ENCODE data around the gene PXDN.
"Not testable (repeated sequence)": the region's sequence is repeated elsewhere in the genome, so short reads cannot be mapped to it uniquely, and the experiment has no call there.

Gene PXDN

DNA sequence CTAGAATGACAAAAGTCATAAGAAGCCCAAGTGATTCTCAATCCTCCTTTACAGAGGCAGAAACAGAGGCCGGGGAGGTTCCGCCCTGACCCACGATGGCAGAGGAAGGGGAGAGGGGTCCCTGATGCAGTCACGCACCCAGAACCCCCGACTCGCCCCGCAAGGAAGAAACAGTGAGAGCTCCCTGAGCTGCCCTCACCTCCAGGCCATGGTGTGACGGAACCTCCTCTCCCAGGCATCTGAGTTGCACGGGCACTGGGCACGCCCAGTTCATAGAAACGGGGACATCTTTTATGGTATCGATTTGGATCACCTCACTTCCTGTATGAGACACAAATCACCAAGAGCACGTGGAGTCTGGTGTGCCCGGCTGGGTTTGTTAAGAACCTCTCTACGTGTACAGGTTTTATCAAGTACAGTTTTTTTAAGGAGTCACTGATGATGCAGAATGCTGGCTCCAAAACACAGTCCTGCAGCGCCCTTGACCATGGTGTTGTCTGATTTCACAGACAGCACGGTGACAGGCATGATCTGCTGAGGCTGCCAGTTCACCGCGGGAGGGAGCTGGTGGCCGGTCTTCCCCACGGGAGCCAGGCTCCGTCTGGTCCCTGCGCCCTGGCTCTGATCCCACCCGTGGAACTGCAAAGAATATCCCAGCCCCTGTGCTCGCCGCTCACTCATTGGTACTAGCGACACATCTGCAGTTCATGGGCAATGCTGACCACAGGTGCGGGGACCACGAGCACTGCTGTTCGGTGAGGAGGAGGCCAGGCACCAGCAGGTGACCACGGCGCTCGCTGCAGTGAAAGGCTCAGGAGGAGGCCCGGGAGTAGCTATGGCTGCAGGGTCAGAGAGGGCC lies 35.6 kb downstream of the PXDN start:
- no peak for DNase-seq

DNA sequence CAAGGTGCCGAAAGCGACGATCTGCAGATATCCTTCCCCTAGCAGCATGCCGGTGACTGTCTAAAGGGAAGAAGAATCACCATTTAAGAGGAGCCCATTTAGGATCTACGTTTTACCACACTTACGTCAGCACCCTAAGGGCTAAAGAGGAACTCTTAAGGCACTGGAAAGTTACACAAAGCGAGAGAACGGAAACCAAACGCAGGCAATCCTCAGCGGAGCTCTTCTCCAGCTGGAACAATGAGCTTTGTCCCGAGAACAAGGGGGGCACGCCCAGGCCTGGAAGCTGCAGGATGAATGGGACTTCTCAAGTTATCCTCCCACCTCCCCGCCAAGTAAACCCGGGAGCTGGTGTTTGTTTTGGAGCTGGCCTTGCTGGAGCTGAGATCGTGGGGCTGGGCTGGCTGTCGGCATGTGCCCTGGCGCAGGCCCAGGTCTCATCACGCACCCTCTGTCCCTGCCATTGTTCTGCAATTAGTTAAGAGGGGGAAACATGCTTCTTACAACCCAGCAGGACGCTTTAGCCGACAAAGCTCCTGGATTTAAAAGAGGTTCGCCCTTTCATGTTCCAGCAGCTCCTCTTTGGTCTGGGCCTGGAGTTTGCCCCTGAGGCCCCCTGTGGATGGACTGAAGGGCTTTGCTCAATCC lies 36.4 kb downstream of the PXDN start:
- peak in 5 of 58 donors; percentile 5 to 28 (median 22) for DNase-seq

DNA sequence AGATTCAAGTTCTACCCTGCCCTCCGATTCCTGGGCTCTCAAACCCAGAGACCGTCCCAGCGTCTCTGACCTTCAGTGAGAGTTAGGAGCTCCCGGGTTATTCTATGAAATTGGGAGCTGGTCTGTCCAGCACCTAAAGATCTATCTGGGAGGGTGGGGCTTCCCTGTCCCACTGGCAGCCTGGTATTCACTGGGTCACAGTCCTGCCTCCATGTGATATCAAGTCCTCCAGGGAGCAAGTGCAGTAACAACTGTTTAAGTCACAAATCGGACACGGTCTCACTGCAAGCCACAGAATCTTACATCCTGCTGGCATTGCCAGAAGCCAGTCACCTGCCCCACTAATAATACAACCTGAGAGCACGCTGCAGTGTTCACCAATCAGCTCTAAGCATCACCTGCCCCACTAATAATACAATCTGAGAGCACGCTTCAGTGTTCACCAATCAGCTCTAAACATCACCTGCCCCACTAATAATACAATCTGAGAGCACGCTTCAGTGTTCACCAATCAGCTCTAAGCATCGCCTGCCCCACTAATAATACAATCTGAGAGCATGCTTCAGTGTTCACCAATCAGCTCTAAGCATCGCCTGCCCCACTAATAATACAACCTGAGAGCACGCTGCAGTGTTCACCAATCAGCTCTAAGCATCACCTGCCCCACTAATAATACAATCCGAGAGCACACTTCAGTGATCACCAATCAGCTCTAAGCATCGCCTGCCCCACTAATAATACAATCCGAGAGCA lies 38.0 kb downstream of the PXDN start:
- not testable (repeated sequence) for DNase-seq

DNA sequence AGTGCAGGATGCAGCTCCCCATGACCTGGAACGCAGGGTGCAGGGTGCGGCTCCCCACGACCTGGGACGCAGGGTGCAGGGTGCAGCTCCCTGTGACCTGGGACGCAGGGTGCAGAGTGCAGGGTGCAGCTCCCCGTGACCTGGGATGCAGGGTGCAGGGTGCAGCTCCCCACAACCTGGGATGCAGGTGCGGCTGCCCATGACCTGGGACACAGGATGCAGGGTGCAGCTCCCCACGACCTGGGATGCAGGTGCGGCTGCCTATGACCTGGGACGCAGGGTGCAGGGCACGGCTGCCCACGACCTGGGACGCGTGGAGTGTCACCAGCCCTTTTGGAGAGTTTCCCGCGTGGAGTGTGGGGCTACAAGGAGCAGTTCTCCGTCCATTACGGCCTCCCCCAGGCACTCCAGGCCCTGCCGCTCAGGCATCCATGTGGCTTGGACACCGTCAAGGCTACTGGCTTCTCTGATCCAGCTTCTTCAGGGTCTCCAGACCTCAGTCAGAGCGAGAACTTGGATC lies 38.7 kb downstream of the PXDN start:
- no peak for DNase-seq

DNA sequence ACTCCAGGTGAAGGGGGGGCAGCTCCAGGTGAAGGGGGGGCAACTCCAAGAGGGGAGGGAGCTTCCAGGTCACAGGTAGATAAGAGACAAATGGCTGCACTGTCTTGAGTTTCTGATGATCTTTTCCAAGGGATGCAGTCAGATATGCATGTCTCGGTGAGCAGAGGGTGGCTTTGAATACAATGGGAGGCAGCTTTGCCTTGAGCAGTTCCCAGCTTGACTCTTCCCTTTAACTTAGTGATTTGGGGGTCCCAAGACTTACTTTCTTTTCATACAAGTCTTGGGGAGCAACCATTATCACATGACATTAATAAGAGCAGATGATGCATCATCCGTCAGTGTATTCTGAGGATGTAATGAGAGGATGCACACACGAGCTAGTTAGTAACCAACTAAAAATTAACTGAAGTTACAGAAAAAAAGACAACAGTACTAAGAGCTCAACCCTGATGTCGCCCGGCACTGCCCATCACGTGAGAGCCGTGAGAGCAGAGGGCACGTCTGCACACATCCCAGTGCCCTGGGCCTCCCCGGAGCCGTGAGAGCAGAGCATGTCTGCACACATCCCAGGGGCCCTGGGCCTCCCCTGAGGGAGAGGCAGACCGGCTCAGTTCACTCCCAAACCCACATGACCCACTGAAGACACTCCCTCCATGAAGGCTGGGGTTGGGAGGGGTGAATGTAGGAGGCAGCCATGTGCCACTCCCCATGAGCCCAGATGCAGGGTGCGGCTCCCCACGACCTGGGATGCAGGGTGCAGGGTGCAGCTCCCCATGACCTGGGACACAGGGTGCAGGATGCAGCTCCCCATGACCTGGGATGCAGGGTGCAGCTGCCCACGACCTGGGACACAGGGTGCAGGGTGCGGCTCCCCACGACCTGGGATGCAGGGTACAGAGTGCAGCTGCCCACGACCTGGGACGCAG lies 39.4 kb downstream of the PXDN start:
- DNase-seq: no peak

DNA sequence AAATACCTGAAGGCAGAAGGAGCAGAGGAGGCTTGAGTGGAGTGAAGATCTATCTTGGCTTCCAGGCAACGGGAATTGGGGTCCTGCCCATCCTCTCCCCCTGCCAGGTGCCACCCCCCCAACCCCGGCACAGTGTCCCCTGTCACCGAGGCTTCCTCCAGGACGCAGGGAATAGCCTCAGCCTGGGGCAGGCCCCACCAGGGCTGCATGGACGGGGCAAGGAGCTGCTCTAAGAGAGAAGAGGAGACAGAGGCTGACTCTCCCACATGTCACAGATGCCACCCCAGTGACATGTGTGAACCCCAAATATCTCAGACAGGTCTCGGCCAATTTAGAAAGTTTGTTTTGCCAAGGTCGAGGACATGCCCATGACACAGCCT lies 42.1 kb downstream of the PXDN start:
- DNase-seq: no peak

DNA sequence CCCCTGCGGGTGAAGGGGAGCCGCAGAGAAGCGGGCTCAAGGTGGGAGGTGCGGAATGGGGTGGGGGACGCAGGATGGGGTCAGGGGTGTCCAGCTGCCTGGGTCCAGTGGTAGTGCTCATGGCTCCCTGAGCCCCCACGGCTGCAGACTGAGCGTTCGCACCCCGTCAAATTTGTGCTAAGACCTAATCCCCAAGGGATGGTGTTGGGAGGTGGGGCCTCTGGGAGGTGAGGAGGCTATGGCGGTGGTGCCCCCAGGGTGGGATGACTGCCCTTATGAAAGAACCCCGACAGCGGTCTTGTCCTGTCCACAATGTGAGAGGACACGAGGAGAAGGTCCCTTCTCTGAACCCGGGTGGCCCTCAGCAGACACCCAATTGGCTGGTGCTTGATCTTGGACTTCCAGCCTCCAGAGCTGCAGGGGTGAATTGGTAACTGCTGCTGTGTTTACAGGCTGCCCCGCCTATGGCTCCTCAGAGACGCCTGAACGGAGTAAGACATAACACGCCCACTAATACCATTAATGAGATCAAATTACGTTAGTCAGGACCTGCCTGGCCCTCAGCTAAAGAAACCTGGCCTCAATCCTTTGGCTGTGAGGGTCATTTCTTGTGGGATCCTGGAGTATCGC lies 42.6 kb downstream of the PXDN start:
- no peak for DNase-seq

DNA sequence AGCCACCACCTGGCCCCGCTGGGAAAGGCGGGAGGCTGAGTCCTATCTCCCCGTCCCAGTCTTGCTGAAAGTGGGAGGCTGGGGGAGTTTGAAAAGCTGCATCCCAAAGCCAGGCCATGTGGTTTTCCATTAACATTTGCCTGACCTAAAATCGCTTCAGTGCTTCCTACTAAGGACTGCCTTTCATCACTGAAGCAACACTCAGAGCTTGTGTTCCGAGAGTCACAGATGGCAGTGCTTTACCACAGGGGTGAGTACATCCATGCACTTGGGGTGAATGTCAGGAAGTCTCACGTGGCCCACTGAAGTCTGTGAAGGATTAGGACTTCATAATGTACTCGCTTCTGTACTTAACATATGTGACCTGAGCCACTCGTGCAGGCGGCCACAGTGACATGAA lies 43.3 kb downstream of the PXDN start:
- no peak for DNase-seq

DNA sequence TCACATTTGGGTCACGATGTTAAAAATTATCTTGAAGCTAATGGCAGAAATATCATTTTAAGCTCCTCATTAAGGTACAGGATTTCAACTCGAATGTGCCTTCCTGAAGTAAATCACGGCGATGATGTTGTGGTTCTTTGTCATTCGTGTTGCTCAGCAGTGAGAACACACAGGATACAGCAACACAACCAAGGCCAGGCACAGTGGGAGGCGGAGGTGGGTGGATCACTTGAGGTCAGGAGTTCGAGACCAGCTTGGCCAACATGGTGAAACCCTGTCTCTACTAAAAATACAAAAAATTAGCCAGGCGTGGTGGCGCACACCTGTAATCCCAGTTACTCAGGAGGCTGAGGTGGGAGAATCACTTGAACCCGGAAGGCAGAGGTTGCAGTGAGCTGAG lies 43.9 kb downstream of the PXDN start:
- not testable (repeated sequence) for DNase-seq

DNA sequence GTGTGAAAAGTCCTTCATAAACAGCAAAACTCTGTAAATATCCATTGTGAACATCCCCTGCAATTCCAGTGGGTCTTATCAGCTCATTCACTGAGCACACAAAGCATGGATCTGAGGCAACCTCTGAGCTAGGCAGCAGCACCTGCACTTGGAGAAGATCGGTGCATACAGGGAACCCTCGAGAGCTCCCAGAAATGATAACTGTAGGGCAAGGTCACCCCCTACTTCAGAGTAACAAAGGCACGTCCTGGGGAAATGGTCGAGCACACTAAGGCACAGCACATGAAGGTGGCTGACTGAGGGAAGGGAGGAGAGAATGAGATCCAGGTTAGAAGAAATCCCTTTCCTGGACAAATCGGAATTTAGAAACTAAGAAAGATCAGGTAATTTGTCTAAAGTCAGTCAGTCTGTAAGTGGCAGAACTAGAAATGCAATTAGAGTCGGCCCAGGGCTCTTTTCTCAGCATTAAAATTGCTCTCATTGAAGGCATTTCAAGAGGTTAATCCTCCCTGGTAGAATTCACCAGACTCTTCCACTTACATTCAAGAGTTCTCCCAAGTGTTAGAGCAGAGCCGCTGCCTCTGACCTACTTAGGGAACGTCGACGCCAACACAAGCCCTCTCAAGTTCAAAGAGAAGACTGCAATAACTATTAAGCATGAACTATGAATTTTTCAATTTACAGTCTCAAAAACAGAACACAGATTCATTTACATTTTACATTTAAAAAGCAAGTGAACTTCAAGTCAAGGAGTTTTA lies 45.9 kb downstream of the PXDN start:
- no peak for DNase-seq

DNA sequence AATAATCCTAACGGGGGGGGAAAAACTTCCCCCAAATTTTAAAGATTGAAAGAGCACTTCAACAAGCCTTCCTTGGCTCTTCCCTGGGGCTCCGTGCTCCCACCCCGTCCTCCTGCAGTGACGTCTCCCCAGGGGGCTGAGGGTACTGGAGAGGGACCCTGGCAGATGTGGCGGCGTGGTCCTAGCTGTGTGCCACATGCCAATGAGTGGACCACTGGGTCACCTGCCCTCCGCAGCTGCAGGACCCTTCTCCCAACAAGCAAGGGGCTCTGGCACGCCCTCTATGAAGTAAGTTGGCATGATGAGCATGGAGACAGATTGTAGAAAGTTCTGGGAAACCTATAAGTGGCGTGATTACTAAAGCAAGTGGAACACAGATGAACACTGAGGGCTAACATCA lies 46.7 kb downstream of the PXDN start:
- no peak for DNase-seq

DNA sequence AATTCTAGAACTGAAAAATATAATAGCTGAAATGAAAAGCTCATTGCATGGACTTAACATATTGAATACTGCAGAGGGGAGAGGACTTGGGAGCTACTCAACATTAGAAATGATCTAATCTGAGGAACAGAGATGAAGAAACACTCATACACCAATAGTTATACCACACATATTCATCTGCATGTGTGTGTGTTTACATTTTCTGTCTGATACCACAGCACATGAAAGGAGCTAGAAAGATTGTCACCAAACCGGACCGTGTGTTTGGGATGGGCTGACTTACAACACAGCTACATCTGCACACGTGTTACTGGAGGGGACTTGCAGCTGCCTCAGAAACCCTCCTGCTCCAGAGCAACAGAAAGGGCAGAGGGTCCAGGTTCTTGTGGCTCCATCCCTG lies 47.8 kb downstream of the PXDN start:
- no peak for DNase-seq

DNA sequence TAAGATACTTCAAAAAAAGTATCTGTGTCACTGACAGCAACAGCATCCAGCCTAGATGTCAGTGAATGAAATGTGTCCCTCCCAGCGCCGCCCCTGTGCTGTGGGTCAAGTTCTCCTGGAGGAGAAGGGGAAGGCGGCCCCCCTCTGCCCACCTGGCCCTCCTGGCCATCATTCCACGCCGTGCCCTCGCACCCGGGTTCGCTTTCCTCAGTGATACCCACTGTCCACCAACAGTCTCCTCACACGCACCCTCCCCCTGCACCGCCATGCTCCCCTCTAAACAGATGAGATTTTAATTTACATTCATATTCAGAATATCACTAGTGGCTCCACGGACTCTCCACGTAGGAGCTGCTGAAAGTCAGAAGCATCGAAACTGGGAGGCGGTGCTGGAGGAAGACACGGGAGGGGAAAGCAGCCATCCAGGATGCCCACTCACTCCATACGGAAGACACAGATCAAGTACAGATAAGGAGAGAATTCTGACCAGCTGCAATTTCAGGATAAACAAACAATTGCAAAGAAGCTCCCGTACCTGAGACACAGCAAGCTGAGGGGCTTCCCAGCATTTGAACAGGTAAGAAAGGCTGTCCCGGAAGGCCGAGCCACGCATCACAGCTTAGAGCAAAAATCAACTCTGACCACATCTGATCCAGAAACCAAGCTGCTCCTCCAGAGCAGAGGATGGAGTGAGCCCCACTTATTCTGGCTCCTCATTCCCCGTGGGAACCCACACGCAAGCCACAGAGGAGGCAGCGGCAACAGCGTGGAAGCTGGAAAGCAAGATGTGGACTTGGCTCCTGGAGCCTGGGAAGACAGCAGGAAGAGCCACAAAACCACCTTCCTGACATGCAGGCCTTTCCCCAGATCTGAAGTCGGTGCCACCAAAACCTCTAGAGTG lies 49.7 kb downstream of the PXDN start:
- DNase-seq: no peak

DNA sequence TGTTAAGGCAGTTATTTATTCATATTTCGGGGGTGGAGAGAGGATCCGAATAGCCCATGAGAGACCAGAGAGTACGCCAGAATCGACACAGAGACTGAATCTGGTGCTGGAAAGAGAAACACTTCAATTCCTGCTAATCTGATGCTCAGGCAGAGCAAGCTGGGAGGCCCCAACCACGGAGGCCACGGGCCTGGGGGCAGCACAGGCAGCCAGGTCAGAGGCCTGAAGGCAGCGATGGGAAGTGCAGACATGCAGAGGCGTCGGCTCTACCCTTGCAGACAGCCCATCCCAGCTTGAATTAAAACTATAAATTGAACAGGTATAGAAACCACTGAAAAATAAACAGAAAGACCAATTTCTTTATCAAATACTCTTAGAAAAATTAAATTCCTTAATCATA lies 50.6 kb downstream of the PXDN start:
- no peak for DNase-seq

DNA sequence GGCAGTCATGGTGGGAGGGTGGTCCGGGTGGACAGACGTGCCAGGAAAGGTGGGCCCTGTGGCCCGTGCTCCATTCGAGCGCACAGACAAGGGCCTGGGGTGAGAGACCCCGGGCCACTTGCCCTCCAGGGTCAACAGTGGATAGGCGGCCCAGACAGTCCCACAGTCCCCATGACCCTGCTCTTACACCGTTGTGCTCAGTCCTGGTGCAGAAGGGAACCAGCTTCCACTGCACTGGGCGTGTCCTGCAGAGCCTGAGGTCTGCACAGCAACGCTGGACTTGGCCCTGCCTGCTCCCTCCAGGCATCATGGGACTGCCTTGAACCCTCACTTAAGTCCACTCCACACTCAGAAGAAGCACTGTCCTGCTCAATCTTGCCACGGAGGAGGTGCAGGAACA lies 52.0 kb downstream of the PXDN start:
- DNase-seq: no peak

DNA sequence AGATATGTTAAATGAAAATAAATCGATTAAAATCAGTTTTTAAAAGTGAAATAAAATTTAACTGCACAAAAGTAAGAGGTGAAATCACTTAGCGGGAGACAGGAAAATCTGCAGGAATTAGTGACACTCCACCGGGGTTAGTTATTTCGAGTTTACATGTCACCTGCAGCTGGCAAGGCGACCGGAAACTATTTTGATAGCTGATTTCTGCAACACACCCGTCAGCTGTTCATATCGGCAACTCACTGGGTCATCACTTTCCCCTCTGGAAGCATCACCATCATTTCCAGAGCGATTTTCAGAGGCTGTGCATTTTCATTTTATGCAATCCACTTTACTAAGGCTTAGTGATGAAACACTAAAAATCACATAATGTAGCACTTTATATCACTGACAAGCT lies 52.9 kb downstream of the PXDN start:
- DNase-seq: no peak

DNA sequence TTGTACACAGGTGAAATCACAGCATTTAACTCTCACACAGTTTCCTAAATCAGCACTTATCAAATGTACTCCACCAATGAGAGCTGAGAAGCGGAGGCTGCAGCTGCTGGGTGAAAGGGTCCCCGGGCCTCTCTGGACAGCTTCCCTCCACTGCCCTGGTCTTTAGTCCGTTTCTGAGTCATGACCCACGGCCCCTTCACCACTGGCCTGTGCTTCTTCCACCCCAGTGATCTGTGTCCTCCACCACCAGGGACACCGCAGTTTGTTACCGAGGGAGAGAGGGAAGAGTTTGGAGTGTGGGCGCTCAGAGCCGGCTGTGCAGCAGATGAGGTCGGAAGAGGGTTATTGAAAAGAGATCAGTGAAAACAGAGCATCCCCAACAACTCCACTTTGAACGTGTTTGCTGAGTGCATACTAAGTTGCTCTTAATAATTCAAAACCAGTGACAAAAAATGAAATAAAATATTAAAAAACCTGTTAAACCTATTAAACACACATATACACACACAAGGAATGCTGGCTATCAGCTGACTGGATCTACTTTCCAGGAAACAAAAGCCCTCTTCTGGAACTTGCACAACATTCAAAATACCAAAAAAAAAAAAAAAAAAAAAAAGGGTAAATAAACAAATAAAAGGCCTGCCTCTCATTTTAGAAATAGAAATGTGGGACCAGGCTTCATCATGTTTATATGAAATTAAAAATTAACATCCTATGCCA lies 54.1 kb downstream of the PXDN start:
- no peak for DNase-seq

DNA sequence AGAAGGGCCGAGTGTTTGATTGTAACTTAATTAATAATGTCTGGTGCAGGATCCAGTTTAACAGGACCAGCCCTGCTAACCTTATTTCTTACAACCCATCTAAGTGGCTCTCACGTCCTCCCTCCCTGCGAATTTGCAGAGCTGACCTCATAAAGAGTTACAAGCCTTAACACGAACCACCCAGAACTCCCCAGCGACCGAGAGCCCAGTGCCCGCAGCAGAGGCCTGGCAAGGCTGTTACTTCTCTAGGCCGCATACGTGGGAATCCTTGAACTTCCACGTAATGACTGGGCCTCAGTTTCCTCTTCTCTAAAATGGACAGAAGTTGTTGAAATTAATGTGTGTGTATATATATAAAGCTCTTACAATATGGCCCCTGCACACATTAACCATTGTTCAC lies 55.5 kb downstream of the PXDN start:
- DNase-seq: no peak
